Pancreas (tissue), 10 donors: ENCODE data around the gene NR4A2. TPM values are rescaled to one million over a fixed set of nuclear protein-coding genes. Genes with fewer than 3 reads are reported as not detected.

Source experiments
- ATAC-seq, 4 donors: fragments of 200-7000 bp; cut with Tn5 transposase; one replicate each; pipeline versions ENCODE4 v1.8.0 to v1.9.1; 2020; ENCODE audit warnings: mild to moderate bottlenecking in 4 of 4, moderate library complexity in 4 of 4
- DNase-seq, 6 donors: peaks; one replicate each; pipeline ENCODE4 v3.0.0-alpha.2; 2020
- FAIRE-seq: peaks from 2 replicates; lab custom pipeline; 2012; peaks lifted over from hg19 to GRCh38; lab: Jason Lieb, UNC
- H3K27ac ChIP-seq, 4 donors: fragments of 200-600 bp; sonication (generic); 1 replicate in 3 of 4; 2 replicates in 1 of 4; pipeline versions ENCODE4 v1.5.0 to v1.8.0; 2020
- H3K27me3 ChIP-seq, 4 donors: fragments of 200-600 bp; one replicate each; pipeline ENCODE4 v1.8.0; 2021
- H3K36me3 ChIP-seq, 3 donors: fragments of 200-600 bp; sonication (generic) in 1 of 3; one replicate each; pipeline versions ENCODE4 v1.5.0 to v1.8.0; 2020 to 2021
- H3K4me1 ChIP-seq, 3 donors: fragments of 200-600 bp; one replicate each; pipeline ENCODE4 v1.8.0; 2021
- H3K4me3 ChIP-seq, 4 donors: fragments of 200-600 bp; sonication (generic) in 2 of 4; one replicate each; pipeline versions ENCODE4 v1.5.0 to v1.8.0; 2020 to 2021
- H3K9me3 ChIP-seq, 4 donors: fragments of 200-600 bp; one replicate each; pipeline ENCODE4 v1.8.0; 2021
- CTCF ChIP-seq, 4 donors: fragments of 200-600 bp; sonication (generic) in 3 of 4; IDR thresholded peaks; one replicate each; pipeline versions ENCODE4 v1.5.0 to v1.8.0; 2021; ENCODE audit warnings: antibody characterized with exemption in 4 of 4
- WGBS, 2 donors: extraction: QIAGEN DNeasy Blood & Tissue Kit; methylation state at CpG; one replicate each; pipeline ENCODE4 v1.1.7; 2013; 5-methylcytosine and 5-hydroxymethylcytosine counted together
- intact Hi-C, 3 donors: fragments of 100-400 bp; cut with DNase I; formaldehyde crosslinking; loops; one replicate each; pipeline versions ENCODE4 v1.11.1 to v1.14.2; 2022
- polyA plus RNA-seq, 2 donors: library from polyadenylated mRNA; stranded (reverse); fragments of 200-250 nt; gene quantifications; one replicate each; pipeline ENCODE4 v1.2.3, GENCODE V29; 2013
- total RNA-seq, 6 donors: library from RNA; stranded (reverse); fragmentation: NEBNext Ultra II Directional in 4 of 6; extraction: Animal tissue kit (Norgen Biotek cat#: 25700) in 4 of 6; gene quantifications; one replicate each; pipeline versions ENCODE4 v1.2.1 to v1.2.4, GENCODE V29; 2021 to 2023
- donor health status: healthy with polysubstance abuse.
- donor health status: DM: no; HTN: no; CAD: no; lungs with moderate emphysema.
- donor health status: DM: no; HTN: no; CAD: no.
- donor health status: control.
- donor health status: control.
- donor health status: Bipolar disorder and iron deficiency.
- donor health status: DM: yes; HTN: yes; CAD: no.
- donor health status: DM: no; HTN: no; CAD: no.
- donor health status: DM: no; HTN: no; CAD: no.
- donor health status: DM: yes; HTN: yes; CAD: no.

Gene NR4A2
- total and polyA plus RNA-seq, 8 donors: 1.3 to 18.0 (median 3.7) TPM

DNA sequence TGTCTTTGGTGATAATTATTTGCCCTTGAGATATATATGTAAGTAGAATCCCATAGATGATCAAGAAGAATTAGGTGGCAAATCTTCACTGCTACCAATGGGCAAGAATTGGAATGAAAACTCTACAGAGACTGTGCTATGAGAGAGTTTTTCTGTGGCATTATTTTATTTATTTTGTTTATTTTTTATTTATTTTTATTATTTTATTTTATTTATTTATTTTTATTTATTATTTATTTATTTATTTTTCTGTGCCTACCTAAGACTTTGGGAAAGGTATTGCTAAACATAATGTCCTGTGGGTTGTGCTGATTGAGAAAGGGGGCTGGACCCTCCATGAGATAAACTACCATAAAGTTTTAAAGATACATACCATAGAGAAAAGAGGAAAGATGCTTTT lies 16.6 kb upstream of the NR4A2 start:
- intact Hi-C loops: loop anchor here in 2 of 3 donors (10.0 kb wide), 2 partner anchors 46 to 56 kb away; no protein-coding TSS in a partner anchor
- no peak overlapping the region for H3K27ac ChIP-seq
- H3K27me3 ChIP-seq: no peaks in the 10 kb centered on the region
- FAIRE-seq (peak; percentile 39), DNase-seq (no peak), ATAC-seq (no peak)
- no peaks in the 10 kb centered on the region for H3K4me1 ChIP-seq
- no peak for TF ChIP-seq CTCF (IDR thresholded peaks at IDR 0.05)
- H3K4me3 ChIP-seq: no peak overlapping the region
- no peaks in the 10 kb centered on the region for H3K9me3 ChIP-seq
- H3K36me3 ChIP-seq: no peaks in the 10 kb centered on the region

GRCh38 chr2:156347431-156347830 lies 14.9 kb upstream of the NR4A2 start:
- H3K27ac ChIP-seq: no peak overlapping the region
- WGBS, 2 donors: 82 to 83% methylated on average over 3 of the region's 3 CpGs
- H3K36me3 ChIP-seq: no peaks in the 10 kb centered on the region
- ATAC-seq: no peak
- H3K4me3 ChIP-seq: no peak overlapping the region
- FAIRE-seq: no peak
- no peaks in the 10 kb centered on the region for H3K4me1 ChIP-seq
- H3K9me3 ChIP-seq: no peaks in the 10 kb centered on the region
- no peaks in the 10 kb centered on the region for H3K27me3 ChIP-seq
- TF ChIP-seq CTCF (IDR thresholded peaks at IDR 0.05): no peak
- intact Hi-C loops: loop anchor here in 2 of 3 donors (10.0 kb wide), 2 partner anchors 47 to 57 kb away; no protein-coding TSS in a partner anchor
- no peak for DNase-seq

DNA sequence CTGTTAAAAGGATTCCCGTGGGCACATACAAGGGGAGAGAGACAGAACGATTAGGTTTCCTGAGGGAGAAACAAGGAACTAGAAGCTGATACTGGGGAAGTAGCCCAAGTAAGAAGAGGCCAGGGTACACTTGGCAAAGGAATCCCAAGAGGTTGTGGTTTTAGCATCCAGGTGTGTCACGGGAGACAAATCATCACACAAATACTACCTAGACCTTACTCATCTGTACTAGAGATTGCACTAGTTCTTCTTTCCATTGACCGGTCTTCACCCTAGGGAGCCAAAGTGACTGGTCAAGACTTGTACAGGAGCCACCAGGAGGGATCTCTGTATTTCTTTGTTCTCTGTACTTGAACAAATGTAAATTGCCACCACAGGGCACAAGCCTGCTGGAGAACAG lies 14.2 kb upstream of the NR4A2 start:
- Histone ChIP-seq H3K27ac (no peak overlapping the region), H3K4me1 (no peaks in the 10 kb centered on the region), H3K27me3 (no peaks in the 10 kb centered on the region), H3K36me3 (no peaks in the 10 kb centered on the region), H3K4me3 (no peak overlapping the region), H3K9me3 (no peaks in the 10 kb centered on the region)
- intact Hi-C loops: loop anchor here in 2 of 3 donors (10.0 kb wide), 2 partner anchors 48 to 58 kb away; no protein-coding TSS in a partner anchor
- ATAC-seq (no peak), DNase-seq (no peak), FAIRE-seq (no peak)
- no peak for TF ChIP-seq CTCF (IDR thresholded peaks at IDR 0.05)
- WGBS, 2 donors: 60 to 70% methylated on average over 4 of the region's 4 CpGs

- TF ChIP-seq CTCF (IDR thresholded peaks at IDR 0.05): no peak
- intact Hi-C loops: loop anchor here in 2 of 3 donors (10.0 kb wide), 2 partner anchors 49 to 59 kb away; no protein-coding TSS in a partner anchor
- Histone ChIP-seq H3K27me3 (no peaks in the 10 kb centered on the region), H3K4me1 (peaks cover 0 to 3% (median under 1%) of the 10 kb centered on the region in 3 donors), H3K9me3 (no peaks in the 10 kb centered on the region), H3K36me3 (no peaks in the 10 kb centered on the region), H3K4me3 (no peak overlapping the region), H3K27ac (no peak overlapping the region)
- ATAC-seq (no peak), DNase-seq (no peak), FAIRE-seq (no peak)
- 93 to 95% methylated on average over 3 of the region's 3 CpGs for WGBS, 2 donors
Measured at GRCh38 chr2:156345582-156345981, 13.1 kb upstream of the NR4A2 start.

- intact Hi-C loops: loop anchor here in 2 of 3 donors (10.0 kb wide), 2 partner anchors 51 to 61 kb away; no protein-coding TSS in a partner anchor
- FAIRE-seq: no peak
- Histone ChIP-seq H3K4me3 (no peak overlapping the region), H3K4me1 (peaks cover 4 to 15% (median 15%) of the 10 kb centered on the region in 3 donors), H3K27me3 (no peaks in the 10 kb centered on the region), H3K36me3 (no peaks in the 10 kb centered on the region), H3K9me3 (no peaks in the 10 kb centered on the region), H3K27ac (no peak overlapping the region)
- WGBS, 2 donors: 63% methylated on average over 2 of the region's 2 CpGs
- DNase-seq: no peak
- no peak for TF ChIP-seq CTCF (IDR thresholded peaks at IDR 0.05)
- ATAC-seq: no peak
Measured at GRCh38 chr2:156343940-156344301, 11.4 kb upstream of the NR4A2 start.
